ENCODE measurements around the gene PPAN.

DNA sequence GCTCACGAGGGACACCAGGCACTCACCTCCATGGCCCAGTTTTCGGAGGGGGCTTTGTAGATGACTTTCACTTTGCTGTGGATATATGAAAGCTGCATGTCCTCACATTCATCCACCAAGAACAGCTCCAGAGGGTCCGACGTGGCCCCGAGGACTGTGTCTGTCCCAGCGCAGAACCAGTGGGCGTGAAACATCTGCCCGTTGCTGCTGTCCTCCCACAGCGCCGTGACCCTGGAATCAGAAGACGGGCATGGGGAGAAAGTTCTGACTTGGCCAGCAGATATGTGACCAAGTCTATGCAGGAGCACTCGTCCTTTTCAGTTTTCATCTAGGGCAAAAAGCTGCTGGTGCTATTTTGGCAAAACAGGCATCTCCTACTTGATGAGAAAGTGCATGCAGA is 43.3 kb downstream of the PPAN start:
- TF ChIP-seq POLR2AphosphoS5 (IDR thresholded peaks at IDR 0.05; ENCODE audit: low read depth, low read length): no peak
- TF ChIP-seq POLR2A (IDR thresholded peaks at IDR 0.05; ENCODE audit: low read depth, low read length): no peak
- no peak for TF ChIP-seq TAF1 (IDR thresholded peaks at IDR 0.05; ENCODE audit: borderline replicate concordance, low read depth, low read length)

All from GM12892 (cell line).